NT2/D1 (cell line): ENCODE measurements around the gene GLIPR1.
"Not testable (repeated sequence)": the region's sequence is repeated elsewhere in the genome, so short reads cannot be mapped to it uniquely, and the experiment has no call there.

ENCODE experiments used
- DNase-seq: peaks from one replicate; pipeline ENCODE4 v3.0.0-alpha.2; 2011; ENCODE audit warnings: low read depth, low spot score
- H3K27me3 ChIP-seq: 2 replicates; pipeline ENCODE4 v1.6.0; 2011; ENCODE audit warnings: mild to moderate bottlenecking; ENCODE audit not compliant: insufficient read length, insufficient read depth
- H3K36me3 ChIP-seq: 2 replicates; pipeline ENCODE4 v1.6.1; 2011; ENCODE audit warnings: mild to moderate bottlenecking, low read length, mixed read lengths; ENCODE audit not compliant: insufficient read depth, insufficient read length
- H3K4me1 ChIP-seq: 2 replicates; pipeline ENCODE4 v1.5.1; 2011; ENCODE audit not compliant: insufficient read depth, insufficient read length
- H3K4me3 ChIP-seq: 2 replicates; pipeline ENCODE4 v1.5.1; 2011; ENCODE audit warnings: low read depth; ENCODE audit not compliant: insufficient read length
- H3K9ac ChIP-seq: 2 replicates; pipeline ENCODE4 v1.6.0; 2011; ENCODE audit warnings: low read depth; ENCODE audit not compliant: insufficient read length
- H3K9me3 ChIP-seq: 2 replicates; pipeline ENCODE4 v1.5.1; 2011; ENCODE audit warnings: mild to moderate bottlenecking, low read length; ENCODE audit not compliant: insufficient read depth
- SUZ12 ChIP-seq: IDR thresholded peaks from 2 replicates; pipeline ENCODE4 v1.6.1; 2011; ENCODE audit not compliant: insufficient read length, insufficient read depth; ENCODE audit errors: extremely low read depth
- YY1 ChIP-seq: IDR thresholded peaks from 2 replicates; pipeline ENCODE4 v1.6.1; 2011; ENCODE audit not compliant: insufficient read length, insufficient read depth
- ZNF274 ChIP-seq: IDR thresholded peaks from 2 replicates; pipeline ENCODE4 v1.6.1; 2011; ENCODE audit warnings: mild to moderate bottlenecking, low read depth, low read length

The GLIPR1 gene

GRCh38 chr12:75480469-75480949 is at the start of gene GLIPR1:
GLIPR1 (plus strand) TSS chr12:75480755; CDS start chr12:75480881, 126 bp downstream.
- Histone ChIP-seq H3K4me1 (no peaks in the 10 kb centered on the region), H3K4me3 (no peak within 1 kb of the TSS), H3K27me3 (no peaks in the 10 kb centered on the region), H3K9ac (no peak within 1 kb of the TSS), H3K9me3 (no peaks in the 10 kb centered on the region), H3K36me3 (no peaks in the 10 kb centered on the region)
- no peak for DNase-seq
- TF ChIP-seq SUZ12 = no peak
- no peak for TF ChIP-seq YY1
- TF ChIP-seq ZNF274 = no peak

DNA sequence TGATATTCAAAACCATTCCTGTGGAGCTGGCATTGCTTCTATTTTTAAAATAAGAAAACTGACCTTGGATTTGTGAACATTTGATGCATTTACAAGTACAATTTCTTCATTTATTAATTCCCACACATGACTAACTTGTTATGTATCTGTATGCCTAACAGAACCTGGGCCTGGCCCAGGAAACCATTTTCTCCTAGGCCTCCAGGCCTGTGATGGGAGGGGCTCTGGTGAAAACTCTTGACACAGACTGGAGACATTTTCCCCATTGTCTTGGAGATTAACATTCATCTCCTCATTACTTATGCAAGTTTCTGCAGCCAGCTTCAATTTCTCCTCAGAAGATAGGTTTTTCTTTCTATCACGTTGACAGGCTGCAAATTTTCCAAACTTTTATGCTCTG is 47.6 kb upstream of the GLIPR1 start:
- no peaks in the 10 kb centered on the region for H3K4me1 ChIP-seq
- no peak overlapping the region for H3K4me3 ChIP-seq
- no peak overlapping the region for H3K9ac ChIP-seq
- no peak for DNase-seq
- TF ChIP-seq ZNF274 (no peak), YY1 (no peak), SUZ12 (no peak)
- H3K36me3 ChIP-seq = no peaks in the 10 kb centered on the region
- H3K27me3 ChIP-seq = no peaks in the 10 kb centered on the region
- peaks cover 36% of the 10 kb centered on the region for H3K9me3 ChIP-seq

DNA sequence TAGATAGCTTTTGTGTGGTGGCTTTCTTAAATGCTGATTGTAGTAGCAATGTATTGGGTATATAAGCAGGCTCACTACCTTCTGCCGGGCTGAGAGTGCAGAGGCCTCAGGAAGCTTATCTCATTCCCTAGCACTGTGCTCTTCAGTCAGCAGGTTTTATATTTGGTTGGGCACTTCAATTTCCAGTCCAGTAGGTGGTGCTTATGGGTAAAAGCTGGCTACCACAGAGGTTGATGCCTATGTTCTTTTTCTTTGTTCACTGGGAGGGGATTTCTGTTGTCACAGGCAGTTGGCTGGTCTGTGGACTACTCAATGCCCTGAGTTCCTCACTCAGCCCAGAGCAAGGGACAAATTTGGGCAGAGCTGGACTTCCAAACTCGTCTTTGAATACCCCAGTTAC is 43.0 kb upstream of the GLIPR1 start:
- DNase-seq = no peak
- H3K9me3 ChIP-seq = peaks cover 41% of the 10 kb centered on the region
- no peak for TF ChIP-seq ZNF274
- TF ChIP-seq SUZ12 = no peak
- TF ChIP-seq YY1 = no peak
- no peaks in the 10 kb centered on the region for H3K36me3 ChIP-seq
- H3K27me3 ChIP-seq = no peaks in the 10 kb centered on the region
- H3K9ac ChIP-seq = no peak overlapping the region
- no peak overlapping the region for H3K4me3 ChIP-seq
- H3K4me1 ChIP-seq = no peaks in the 10 kb centered on the region

DNA sequence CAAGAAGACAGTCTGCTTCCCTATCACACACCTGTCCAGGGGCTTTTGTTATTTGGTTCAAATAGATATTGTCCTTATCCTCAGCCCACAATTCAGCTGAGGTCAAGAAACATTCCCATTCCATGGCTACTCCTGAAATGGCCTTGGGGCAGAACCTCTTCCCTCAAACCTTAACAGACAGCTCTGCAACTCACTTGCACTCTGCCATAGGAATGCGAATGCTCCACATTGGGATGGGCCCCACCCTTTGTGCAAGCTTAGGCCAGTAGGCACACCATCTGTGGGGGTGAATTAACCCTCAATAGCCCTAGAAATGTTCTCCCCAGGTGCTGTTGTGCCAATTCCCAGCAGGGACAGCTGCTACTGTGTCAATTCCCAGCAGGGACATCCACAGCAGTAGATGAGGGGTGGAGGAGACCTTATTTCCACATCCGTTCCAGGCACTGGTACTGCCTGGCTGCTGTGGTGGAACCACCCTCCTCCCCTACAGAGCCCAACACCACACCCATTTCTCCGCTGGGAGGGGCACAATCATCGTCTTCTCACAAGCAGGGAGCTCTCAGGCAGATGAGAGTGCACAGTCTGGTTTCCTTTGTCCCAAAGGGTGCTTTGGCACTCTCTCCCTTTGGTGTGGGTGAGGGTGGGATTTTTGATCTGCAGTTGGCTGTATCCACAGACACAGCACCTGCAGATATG is 42.3 kb upstream of the GLIPR1 start:
- Histone ChIP-seq H3K4me1 (no peaks in the 10 kb centered on the region), H3K9me3 (peaks cover 42% of the 10 kb centered on the region), H3K27me3 (no peaks in the 10 kb centered on the region), H3K4me3 (no peak overlapping the region), H3K36me3 (no peaks in the 10 kb centered on the region), H3K9ac (no peak overlapping the region)
- no peak for TF ChIP-seq YY1
- TF ChIP-seq SUZ12 = no peak
- TF ChIP-seq ZNF274 = no peak
- peak; percentile 30 for DNase-seq

- Histone ChIP-seq H3K27me3 (no peaks in the 10 kb centered on the region), H3K9me3 (peaks cover 44% of the 10 kb centered on the region), H3K4me1 (no peaks in the 10 kb centered on the region), H3K4me3 (no peak overlapping the region), H3K36me3 (no peaks in the 10 kb centered on the region), H3K9ac (no peak overlapping the region)
- DNase-seq = no peak
- no peak for TF ChIP-seq YY1
- TF ChIP-seq SUZ12 = no peak
- TF ChIP-seq ZNF274 = no peak
Observed at GRCh38 chr12:75439048-75439447, 41.5 kb upstream of the GLIPR1 start.

DNA sequence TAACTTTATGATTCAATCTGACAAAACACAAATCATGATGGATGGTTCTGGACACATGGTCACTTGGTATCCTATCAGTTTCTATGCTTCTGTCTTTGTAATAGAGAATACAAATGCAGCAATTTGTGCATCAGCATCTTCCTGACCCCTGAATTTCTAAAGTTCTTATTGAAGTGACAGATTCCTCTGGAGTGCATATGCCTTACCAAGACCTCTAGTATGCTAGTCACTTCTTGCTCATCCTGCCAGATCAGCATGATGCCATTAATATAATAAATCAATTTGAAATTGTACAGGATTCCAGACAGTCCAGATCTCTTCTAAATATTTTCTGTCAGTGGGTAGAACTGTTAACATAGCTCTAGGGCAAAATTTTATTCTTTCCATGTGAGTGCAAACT is 40.6 kb upstream of the GLIPR1 start:
- TF ChIP-seq ZNF274 = no peak
- Histone ChIP-seq H3K27me3 (no peaks in the 10 kb centered on the region), H3K36me3 (no peaks in the 10 kb centered on the region), H3K4me3 (no peak overlapping the region), H3K9me3 (peaks cover 44% of the 10 kb centered on the region), H3K4me1 (no peaks in the 10 kb centered on the region), H3K9ac (no peak overlapping the region)
- DNase-seq = no peak

DNA sequence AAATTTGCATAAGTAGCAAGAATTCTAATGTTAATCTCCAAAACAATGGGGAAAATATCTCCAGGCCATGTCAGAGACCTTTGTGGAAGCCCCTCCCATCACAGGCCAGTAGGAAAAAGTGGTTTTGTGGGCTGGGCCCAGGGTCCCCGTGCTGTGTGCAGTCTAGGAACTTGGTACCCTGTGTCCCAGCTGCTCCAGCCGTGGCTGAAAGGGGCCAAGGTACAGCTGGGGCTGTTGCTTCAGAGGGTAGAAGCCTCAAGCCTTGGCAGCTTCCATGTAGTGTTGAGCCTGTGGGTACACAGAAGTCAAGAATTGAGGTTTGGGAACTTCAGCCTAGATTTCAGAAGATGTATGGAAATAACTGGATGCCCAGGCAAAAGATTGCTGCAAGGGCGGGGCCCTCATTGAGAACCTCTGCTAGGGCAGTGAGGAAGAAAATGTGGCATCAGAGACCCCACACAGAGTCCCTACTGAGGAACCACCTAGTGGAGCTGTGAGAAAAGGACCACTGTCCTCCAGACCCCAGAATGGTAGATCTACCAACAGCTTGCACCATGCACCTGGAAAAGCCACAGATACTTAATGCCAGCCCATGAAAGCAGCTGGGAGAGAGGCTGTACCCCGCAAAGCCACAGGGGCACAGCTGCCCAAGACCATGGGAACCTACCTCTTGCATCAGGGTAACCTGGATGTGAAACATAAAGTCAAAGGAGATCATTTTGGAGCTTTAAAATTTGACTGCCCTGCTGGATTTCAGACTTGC is 38.7 kb upstream of the GLIPR1 start:
- peaks cover 36% of the 10 kb centered on the region for H3K9me3 ChIP-seq
- not testable (repeated sequence) for H3K4me1 ChIP-seq, DNase-seq, H3K36me3 ChIP-seq, H3K27me3 ChIP-seq, H3K4me3 ChIP-seq, H3K9ac ChIP-seq

GRCh38 chr12:75442454-75442853 is 38.1 kb upstream of the GLIPR1 start:
- DNase-seq, H3K4me3 ChIP-seq, H3K36me3 ChIP-seq, H3K27me3 ChIP-seq, H3K4me1 ChIP-seq, H3K9ac ChIP-seq: not testable (repeated sequence)
- peaks cover 34% of the 10 kb centered on the region for H3K9me3 ChIP-seq
